Vagina (tissue), 2 donors: ENCODE data around the gene SRSF11.

Source experiments
- CTCF ChIP-seq, 3 experiments: fragments of 450-650 bp in 2 of 3; fragments of 200-600 bp in 1 of 3; sonication (generic) in 1 of 3; IDR thresholded peaks; one replicate each; pipeline ENCODE4 v1.5.1; 2017 to 2019; ENCODE audit warnings: antibody characterized with exemption in 3 of 3, mild to moderate bottlenecking in 2 of 3, moderate library complexity in 2 of 3
- POLR2A ChIP-seq, 2 donors: fragments of 450-650 bp; IDR thresholded peaks; one replicate each; pipeline ENCODE4 v1.6.1; 2017; ENCODE audit warnings: antibody characterized with exemption in 2 of 2, mild to moderate bottlenecking in 2 of 2, moderate library complexity in 2 of 2
- POLR2AphosphoS5 ChIP-seq, 2 donors: sonication (generic); formaldehyde crosslinking; IDR thresholded peaks; one replicate each; pipeline ENCODE4 v1.9.0; 2017; ENCODE audit warnings: antibody characterized with exemption in 2 of 2, mild to moderate bottlenecking in 2 of 2, low read depth in 1 of 2; ENCODE audit not compliant: insufficient read depth in 1 of 2

GRCh38 chr1:70299472-70299871 is 78.3 kb downstream of the SRSF11 start:
- TF ChIP-seq CTCF (IDR thresholded peaks at IDR 0.05) (no peak), POLR2AphosphoS5 (IDR thresholded peaks at IDR 0.05; ENCODE audit: insufficient read depth in 1 of 2, low read depth in 1 of 2) (no peak), POLR2A (IDR thresholded peaks at IDR 0.05) (no peak)
